ENCODE results near the gene UTP11. TPM values are rescaled to one million over a fixed set of nuclear protein-coding genes. Genes with fewer than 3 reads are reported as not detected.
A peak's percentile ranks its signal among the peaks of the same experiment; 100 is the strongest.

UTP11 gene
- total RNA-seq, 1 donor, result 38.7 TPM

- Histone ChIP-seq H3K9me3 (ENCODE audit: low read depth, low read length) (no peaks in the 10 kb centered on the region), H2AFZ (ENCODE audit: low read length) (no peak overlapping the region), H3K4me1 (ENCODE audit: insufficient read depth, low read length) (peaks cover 36% of the 10 kb centered on the region), H3K36me3 (ENCODE audit: insufficient read depth, low read length) (peaks cover 31% of the 10 kb centered on the region), H3K4me3 (ENCODE audit: insufficient read depth, low read length) (no peak overlapping the region), H3K79me2 (ENCODE audit: insufficient read depth, low read length) (peaks cover 35% of the 10 kb centered on the region), H4K20me1 (ENCODE audit: insufficient read depth, low read length) (no peaks in the 10 kb centered on the region), H3K27ac (ENCODE audit: low read depth, low read length) (no peak overlapping the region), H3K27me3 (ENCODE audit: insufficient read depth, low read length) (no peaks in the 10 kb centered on the region), H3K4me2 (ENCODE audit: insufficient read depth, low read length) (no peak overlapping the region)
- no peak for TF ChIP-seq CTCF (IDR thresholded peaks at IDR 0.05; ENCODE audit: extremely low read depth, low read depth, low read length)
- peak; percentile 54 for DNase-seq (ENCODE audit: insufficient read length, low spot score, missing footprints)
Observed at GRCh38 chr1:37997256-37998088, 15.1 kb upstream of the UTP11 start.

- H3K4me1 ChIP-seq (ENCODE audit: insufficient read depth, low read length), result peaks cover 36% of the 10 kb centered on the region
Observed at GRCh38 chr1:37998089-37998808, 14.3 kb upstream of the UTP11 start.

GRCh38 chr1:37998913-37999429, 13.6 kb upstream of the UTP11 start:
- Histone ChIP-seq H3K4me2 (ENCODE audit: insufficient read depth, low read length) (peak overlapping the region; percentile 59), H3K79me2 (ENCODE audit: insufficient read depth, low read length) (peaks cover 50% of the 10 kb centered on the region), H3K27me3 (ENCODE audit: insufficient read depth, low read length) (no peaks in the 10 kb centered on the region), H3K36me3 (ENCODE audit: insufficient read depth, low read length) (peaks cover 31% of the 10 kb centered on the region), H2AFZ (ENCODE audit: low read length) (no peak overlapping the region), H3K9me3 (ENCODE audit: low read depth, low read length) (no peaks in the 10 kb centered on the region), H3K27ac (ENCODE audit: low read depth, low read length) (peak overlapping the region; percentile 90), H3K4me1 (ENCODE audit: insufficient read depth, low read length) (peaks cover 43% of the 10 kb centered on the region), H4K20me1 (ENCODE audit: insufficient read depth, low read length) (peaks cover 5% of the 10 kb centered on the region), H3K4me3 (ENCODE audit: insufficient read depth, low read length) (no peak overlapping the region)
- no peak for TF ChIP-seq CTCF (IDR thresholded peaks at IDR 0.05; ENCODE audit: extremely low read depth, low read depth, low read length)
- no peak for DNase-seq (ENCODE audit: insufficient read length, low spot score, missing footprints)

More at GRCh38 chr1:37998089-37998808, 14.3 kb upstream of the UTP11 start:
- no peaks in the 10 kb centered on the region for H3K9me3 ChIP-seq (ENCODE audit: low read depth, low read length)
- no peak for TF ChIP-seq CTCF (IDR thresholded peaks at IDR 0.05; ENCODE audit: extremely low read depth, low read depth, low read length)
- no peak overlapping the region for H3K4me2 ChIP-seq (ENCODE audit: insufficient read depth, low read length)
- H3K27ac ChIP-seq (ENCODE audit: low read depth, low read length), result no peak overlapping the region
- H3K4me3 ChIP-seq (ENCODE audit: insufficient read depth, low read length), result no peak overlapping the region
- no peak overlapping the region for H2AFZ ChIP-seq (ENCODE audit: low read length)
- H4K20me1 ChIP-seq (ENCODE audit: insufficient read depth, low read length), result no peaks in the 10 kb centered on the region
- peaks cover 43% of the 10 kb centered on the region for H3K79me2 ChIP-seq (ENCODE audit: insufficient read depth, low read length)
- DNase-seq (ENCODE audit: insufficient read length, low spot score, missing footprints), result no peak
- H3K27me3 ChIP-seq (ENCODE audit: insufficient read depth, low read length), result no peaks in the 10 kb centered on the region
- peaks cover 31% of the 10 kb centered on the region for H3K36me3 ChIP-seq (ENCODE audit: insufficient read depth, low read length)

Measured in osteoblast (primary cell).